SK-N-SH treated with all-trans-retinoic acid at 6 μM for 48 hours (cell line): ENCODE results near the gene BMPR1B.

Source experiments
- ATAC-seq: fragments of 200-7000 bp; cut with Tn5 transposase; 3 replicates; pipeline ENCODE4 v1.9.1; 2020; ENCODE audit warnings: mild to moderate bottlenecking, moderate library complexity
- ARNTL ChIP-seq: fragments of 450-650 bp; formaldehyde crosslinking; IDR thresholded peaks from 2 replicates; pipeline ENCODE4 v1.5.0; 2020; ENCODE audit warnings: low read depth, mild to moderate bottlenecking, moderate library complexity, borderline replicate concordance
- BACH2 ChIP-seq: fragments of 250-450 bp; sonication (Bioruptor Pico); IDR thresholded peaks from 2 replicates; pipeline ENCODE4 v1.9.0; 2021; ENCODE audit warnings: mild to moderate bottlenecking, borderline replicate concordance
- CSDC2 ChIP-seq: fragments of 250-450 bp; sonication (Bioruptor Pico); IDR thresholded peaks from 2 replicates; pipeline ENCODE4 v1.5.0; 2020; ENCODE audit warnings: mild to moderate bottlenecking, moderate library complexity
- ESRRG ChIP-seq: fragments of 250-450 bp; sonication (Bioruptor Pico); IDR thresholded peaks from 2 replicates; pipeline ENCODE4 v1.6.1; 2021; ENCODE audit warnings: mild to moderate bottlenecking
- GLIS3 ChIP-seq: fragments of 250-450 bp; sonication (Bioruptor Pico); IDR thresholded peaks from 2 replicates; pipeline ENCODE4 v1.5.0; 2020; ENCODE audit warnings: mild to moderate bottlenecking, moderate library complexity
- ISL1 ChIP-seq: fragments of 250-450 bp; sonication (Bioruptor Pico); IDR thresholded peaks from 2 replicates; pipeline ENCODE4 v2.1.2; 2022; ENCODE audit warnings: mild to moderate bottlenecking, moderate library complexity
- OSR1 ChIP-seq: fragments of 250-450 bp; sonication (Bioruptor Pico); IDR thresholded peaks from 2 replicates; pipeline ENCODE4 v1.8.0; 2022; ENCODE audit warnings: moderate library complexity, mild to moderate bottlenecking, inconsistent platforms
- RARB ChIP-seq: fragments of 250-450 bp; sonication (Bioruptor Pico); IDR thresholded peaks from 2 replicates; pipeline ENCODE4 v1.8.0; 2021; ENCODE audit warnings: mild to moderate bottlenecking, moderate library complexity
- SNAI2 ChIP-seq: fragments of 250-450 bp; sonication (Bioruptor Pico); IDR thresholded peaks from 2 replicates; pipeline ENCODE4 v1.5.0; 2020; ENCODE audit warnings: mild to moderate bottlenecking, moderate library complexity
- TCF4 ChIP-seq: fragments of 250-450 bp; sonication (Bioruptor Pico); IDR thresholded peaks from 2 replicates; pipeline ENCODE4 v1.8.0; 2021; ENCODE audit warnings: mild to moderate bottlenecking, moderate library complexity, borderline replicate concordance
- TOX ChIP-seq: fragments of 250-450 bp; sonication (Bioruptor Pico); IDR thresholded peaks from 2 replicates; pipeline ENCODE4 v1.8.0; 2021; ENCODE audit warnings: mild to moderate bottlenecking, moderate library complexity, borderline replicate concordance
- ZC3H10 ChIP-seq: fragments of 250-450 bp; sonication (Bioruptor Pico); IDR thresholded peaks from 2 replicates; pipeline ENCODE4 v1.5.1; 2021; ENCODE audit warnings: mild to moderate bottlenecking, moderate library complexity
- ZFP3 ChIP-seq: fragments of 250-450 bp; sonication (Bioruptor Pico); IDR thresholded peaks from 2 replicates; pipeline ENCODE4 v1.5.0; 2020; ENCODE audit warnings: mild to moderate bottlenecking, moderate library complexity
- ZFP30 ChIP-seq: fragments of 450-650 bp; formaldehyde crosslinking; IDR thresholded peaks from 2 replicates; pipeline ENCODE4 v1.5.0; 2022; ENCODE audit warnings: mild to moderate bottlenecking, moderate library complexity
- ZNF565 ChIP-seq: fragments of 450-650 bp; formaldehyde crosslinking; conservative IDR thresholded peaks from 2 replicates; pipeline ENCODE4 v1.5.0; 2020; ENCODE audit warnings: low read depth, mild to moderate bottlenecking, moderate library complexity
- ZNF70 ChIP-seq: fragments of 450-650 bp; formaldehyde crosslinking; IDR thresholded peaks from 2 replicates; pipeline ENCODE4 v1.5.0; 2020; ENCODE audit warnings: mild to moderate bottlenecking, moderate library complexity
- ZNF8 ChIP-seq: fragments of 450-650 bp; formaldehyde crosslinking; IDR thresholded peaks from 2 replicates; pipeline ENCODE4 v1.5.0; 2020; ENCODE audit warnings: mild to moderate bottlenecking, moderate library complexity
- TF ChIP-seq, protein P1 (sequence below): fragments of 250-450 bp; sonication (Bioruptor Pico); IDR thresholded peaks from 2 replicates; pipeline ENCODE4 v1.5.1; 2021; ENCODE audit warnings: mild to moderate bottlenecking, moderate library complexity
- TF ChIP-seq, protein P2 (sequence below): fragments of 250-450 bp; sonication (Bioruptor Pico); IDR thresholded peaks from 2 replicates; pipeline ENCODE4 v1.8.0; 2020; ENCODE audit warnings: mild to moderate bottlenecking, moderate library complexity, borderline replicate concordance
- TF ChIP-seq, protein P3 (sequence below): fragments of 250-450 bp; sonication (Bioruptor Pico); IDR thresholded peaks from 2 replicates; pipeline ENCODE4 v1.8.0; 2021; ENCODE audit warnings: low read depth, mild to moderate bottlenecking, moderate library complexity, borderline replicate concordance
- TF ChIP-seq, protein P4 (sequence below): fragments of 250-450 bp; sonication (Bioruptor Pico); IDR thresholded peaks from 2 replicates; pipeline ENCODE4 v1.5.1; 2020; ENCODE audit warnings: low read depth, mild to moderate bottlenecking, moderate library complexity
- TF ChIP-seq, protein P5 (sequence below): fragments of 250-450 bp; sonication (Bioruptor Pico); IDR thresholded peaks from 2 replicates; pipeline ENCODE4 v1.5.0; 2020; ENCODE audit warnings: mild to moderate bottlenecking, moderate library complexity

The BMPR1B gene

DNA sequence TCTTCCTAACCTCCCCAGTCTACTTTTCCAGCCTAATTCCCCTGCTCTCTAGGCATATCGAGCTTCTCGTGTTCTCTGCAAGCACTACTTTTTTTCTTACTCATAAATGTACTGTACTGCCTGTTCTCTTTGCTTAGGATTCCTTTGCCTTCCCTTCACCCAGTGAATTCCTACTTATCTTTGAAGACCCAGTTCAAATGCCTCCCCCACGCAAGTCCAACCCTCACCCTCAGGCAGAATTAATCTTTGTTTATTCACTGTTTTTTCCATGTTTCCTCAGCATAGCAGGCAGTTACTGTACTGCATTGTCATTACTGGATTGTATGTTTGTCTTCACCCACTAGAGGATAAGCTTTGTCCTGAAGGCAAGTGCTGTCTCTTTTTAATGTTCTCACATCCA, 287.7 kb downstream of the BMPR1B start:
- TF ChIP-seq ZNF8 (CRISPR knock-in tag) (no peak), SNAI2 (CRISPR knock-in tag) (no peak), TCF4 (CRISPR knock-in tag) (no peak), ZFP30 (CRISPR knock-in tag) (no peak), ARNTL (CRISPR knock-in tag) (no peak), CSDC2 (CRISPR knock-in tag) (no peak), ZC3H10 (CRISPR knock-in tag) (no peak), ZFP3 (CRISPR knock-in tag) (no peak)
- TF ChIP-seq, protein P1, sequence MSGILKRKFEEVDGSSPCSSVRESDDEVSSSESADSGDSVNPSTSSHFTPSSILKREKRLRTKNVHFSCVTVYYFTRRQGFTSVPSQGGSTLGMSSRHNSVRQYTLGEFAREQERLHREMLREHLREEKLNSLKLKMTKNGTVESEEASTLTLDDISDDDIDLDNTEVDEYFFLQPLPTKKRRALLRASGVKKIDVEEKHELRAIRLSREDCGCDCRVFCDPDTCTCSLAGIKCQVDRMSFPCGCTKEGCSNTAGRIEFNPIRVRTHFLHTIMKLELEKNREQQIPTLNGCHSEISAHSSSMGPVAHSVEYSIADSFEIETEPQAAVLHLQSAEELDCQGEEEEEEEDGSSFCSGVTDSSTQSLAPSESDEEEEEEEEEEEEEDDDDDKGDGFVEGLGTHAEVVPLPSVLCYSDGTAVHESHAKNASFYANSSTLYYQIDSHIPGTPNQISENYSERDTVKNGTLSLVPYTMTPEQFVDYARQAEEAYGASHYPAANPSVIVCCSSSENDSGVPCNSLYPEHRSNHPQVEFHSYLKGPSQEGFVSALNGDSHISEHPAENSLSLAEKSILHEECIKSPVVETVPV (CRISPR knock-in tag) = no peak
- ATAC-seq = no peak

DNA sequence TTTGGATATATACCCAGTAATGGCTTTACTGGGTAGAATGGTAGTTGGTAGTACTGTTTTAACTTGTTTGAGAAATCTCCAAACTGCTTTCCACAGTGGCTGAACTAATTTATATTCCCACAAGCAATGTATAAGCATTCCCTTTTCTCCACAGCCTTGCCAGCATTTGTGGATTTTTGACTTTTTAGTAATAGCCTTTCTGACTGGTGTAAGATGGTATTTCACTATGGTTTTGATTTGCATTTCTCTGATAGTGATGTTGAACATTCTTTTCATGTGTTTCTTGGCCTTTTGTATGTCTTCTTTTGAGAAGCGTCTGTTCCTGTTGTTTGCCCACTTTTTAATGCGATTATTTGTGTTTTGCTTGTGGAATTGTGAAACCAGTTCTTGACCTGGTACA, 290.5 kb downstream of the BMPR1B start:
- ATAC-seq = no peak
- TF ChIP-seq ZNF8 (CRISPR knock-in tag) (no peak), GLIS3 (CRISPR knock-in tag) (no peak), ESRRG (CRISPR knock-in tag) (no peak), OSR1 (no peak), ZFP3 (CRISPR knock-in tag) (no peak), ZNF565 (CRISPR knock-in tag) (no peak), CSDC2 (CRISPR knock-in tag) (no peak), BACH2 (no peak), ZNF70 (CRISPR knock-in tag) (no peak), ISL1 (no peak), ARNTL (CRISPR knock-in tag) (no peak), ZFP30 (CRISPR knock-in tag) (no peak)
- TF ChIP-seq, protein P2, sequence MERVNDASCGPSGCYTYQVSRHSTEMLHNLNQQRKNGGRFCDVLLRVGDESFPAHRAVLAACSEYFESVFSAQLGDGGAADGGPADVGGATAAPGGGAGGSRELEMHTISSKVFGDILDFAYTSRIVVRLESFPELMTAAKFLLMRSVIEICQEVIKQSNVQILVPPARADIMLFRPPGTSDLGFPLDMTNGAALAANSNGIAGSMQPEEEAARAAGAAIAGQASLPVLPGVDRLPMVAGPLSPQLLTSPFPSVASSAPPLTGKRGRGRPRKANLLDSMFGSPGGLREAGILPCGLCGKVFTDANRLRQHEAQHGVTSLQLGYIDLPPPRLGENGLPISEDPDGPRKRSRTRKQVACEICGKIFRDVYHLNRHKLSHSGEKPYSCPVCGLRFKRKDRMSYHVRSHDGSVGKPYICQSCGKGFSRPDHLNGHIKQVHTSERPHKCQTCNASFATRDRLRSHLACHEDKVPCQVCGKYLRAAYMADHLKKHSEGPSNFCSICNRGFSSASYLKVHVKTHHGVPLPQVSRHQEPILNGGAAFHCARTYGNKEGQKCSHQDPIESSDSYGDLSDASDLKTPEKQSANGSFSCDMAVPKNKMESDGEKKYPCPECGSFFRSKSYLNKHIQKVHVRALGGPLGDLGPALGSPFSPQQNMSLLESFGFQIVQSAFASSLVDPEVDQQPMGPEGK (CRISPR knock-in tag) = no peak
- TF ChIP-seq, protein P3, sequence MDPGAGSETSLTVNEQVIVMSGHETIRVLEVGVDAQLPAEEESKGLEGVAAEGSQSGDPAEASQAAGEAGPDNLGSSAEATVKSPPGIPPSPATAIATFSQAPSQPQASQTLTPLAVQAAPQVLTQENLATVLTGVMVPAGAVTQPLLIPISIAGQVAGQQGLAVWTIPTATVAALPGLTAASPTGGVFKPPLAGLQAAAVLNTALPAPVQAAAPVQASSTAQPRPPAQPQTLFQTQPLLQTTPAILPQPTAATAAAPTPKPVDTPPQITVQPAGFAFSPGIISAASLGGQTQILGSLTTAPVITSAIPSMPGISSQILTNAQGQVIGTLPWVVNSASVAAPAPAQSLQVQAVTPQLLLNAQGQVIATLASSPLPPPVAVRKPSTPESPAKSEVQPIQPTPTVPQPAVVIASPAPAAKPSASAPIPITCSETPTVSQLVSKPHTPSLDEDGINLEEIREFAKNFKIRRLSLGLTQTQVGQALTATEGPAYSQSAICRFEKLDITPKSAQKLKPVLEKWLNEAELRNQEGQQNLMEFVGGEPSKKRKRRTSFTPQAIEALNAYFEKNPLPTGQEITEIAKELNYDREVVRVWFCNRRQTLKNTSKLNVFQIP (CRISPR knock-in tag) = no peak
- TF ChIP-seq, protein P4, sequence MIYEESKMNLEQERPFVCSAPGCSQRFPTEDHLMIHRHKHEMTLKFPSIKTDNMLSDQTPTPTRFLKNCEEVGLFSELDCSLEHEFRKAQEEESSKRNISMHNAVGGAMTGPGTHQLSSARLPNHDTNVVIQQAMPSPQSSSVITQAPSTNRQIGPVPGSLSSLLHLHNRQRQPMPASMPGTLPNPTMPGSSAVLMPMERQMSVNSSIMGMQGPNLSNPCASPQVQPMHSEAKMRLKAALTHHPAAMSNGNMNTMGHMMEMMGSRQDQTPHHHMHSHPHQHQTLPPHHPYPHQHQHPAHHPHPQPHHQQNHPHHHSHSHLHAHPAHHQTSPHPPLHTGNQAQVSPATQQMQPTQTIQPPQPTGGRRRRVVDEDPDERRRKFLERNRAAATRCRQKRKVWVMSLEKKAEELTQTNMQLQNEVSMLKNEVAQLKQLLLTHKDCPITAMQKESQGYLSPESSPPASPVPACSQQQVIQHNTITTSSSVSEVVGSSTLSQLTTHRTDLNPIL = no peak
- TF ChIP-seq, protein P1 (CRISPR knock-in tag) = no peak
- TF ChIP-seq, all 23 proteins: peak for 0

DNA sequence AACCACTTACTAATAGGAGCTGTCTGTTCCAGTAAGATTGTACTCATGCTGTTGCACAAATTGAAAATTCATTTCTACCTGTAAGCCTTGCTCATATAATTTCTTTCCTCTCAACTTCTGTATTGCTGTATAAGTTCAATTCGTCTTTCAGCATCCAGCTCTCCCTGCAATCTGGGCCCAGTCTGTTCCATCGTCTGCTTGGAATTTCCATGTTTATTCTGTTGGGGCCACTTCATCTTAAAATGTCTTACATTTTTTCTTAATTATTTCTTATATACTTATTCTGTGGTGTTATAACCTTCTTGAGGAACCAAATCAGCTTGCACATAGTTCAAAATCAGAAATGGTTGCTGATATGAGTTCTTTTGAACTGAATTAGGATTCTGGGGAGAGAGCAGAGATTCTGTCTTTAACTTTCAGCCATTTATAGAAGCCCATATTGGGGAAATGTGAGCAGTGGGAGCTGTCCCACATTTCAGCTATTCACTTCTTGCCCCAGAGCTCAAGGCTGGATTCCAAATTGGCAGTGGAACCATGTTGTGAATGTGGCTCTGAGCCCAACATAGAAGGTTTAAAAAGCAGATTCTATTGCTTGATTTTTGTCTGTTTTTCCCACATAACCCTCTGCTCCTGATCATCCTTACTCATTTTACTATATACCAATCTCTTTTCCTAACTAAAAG, 291.9 kb downstream of the BMPR1B start:
- no peak for ATAC-seq

More for the DNA sequence above, 291.9 kb downstream of the BMPR1B start:
- TF ChIP-seq TOX (CRISPR knock-in tag) = no peak
- TF ChIP-seq ZC3H10 (CRISPR knock-in tag) = no peak
- TF ChIP-seq, protein P5, sequence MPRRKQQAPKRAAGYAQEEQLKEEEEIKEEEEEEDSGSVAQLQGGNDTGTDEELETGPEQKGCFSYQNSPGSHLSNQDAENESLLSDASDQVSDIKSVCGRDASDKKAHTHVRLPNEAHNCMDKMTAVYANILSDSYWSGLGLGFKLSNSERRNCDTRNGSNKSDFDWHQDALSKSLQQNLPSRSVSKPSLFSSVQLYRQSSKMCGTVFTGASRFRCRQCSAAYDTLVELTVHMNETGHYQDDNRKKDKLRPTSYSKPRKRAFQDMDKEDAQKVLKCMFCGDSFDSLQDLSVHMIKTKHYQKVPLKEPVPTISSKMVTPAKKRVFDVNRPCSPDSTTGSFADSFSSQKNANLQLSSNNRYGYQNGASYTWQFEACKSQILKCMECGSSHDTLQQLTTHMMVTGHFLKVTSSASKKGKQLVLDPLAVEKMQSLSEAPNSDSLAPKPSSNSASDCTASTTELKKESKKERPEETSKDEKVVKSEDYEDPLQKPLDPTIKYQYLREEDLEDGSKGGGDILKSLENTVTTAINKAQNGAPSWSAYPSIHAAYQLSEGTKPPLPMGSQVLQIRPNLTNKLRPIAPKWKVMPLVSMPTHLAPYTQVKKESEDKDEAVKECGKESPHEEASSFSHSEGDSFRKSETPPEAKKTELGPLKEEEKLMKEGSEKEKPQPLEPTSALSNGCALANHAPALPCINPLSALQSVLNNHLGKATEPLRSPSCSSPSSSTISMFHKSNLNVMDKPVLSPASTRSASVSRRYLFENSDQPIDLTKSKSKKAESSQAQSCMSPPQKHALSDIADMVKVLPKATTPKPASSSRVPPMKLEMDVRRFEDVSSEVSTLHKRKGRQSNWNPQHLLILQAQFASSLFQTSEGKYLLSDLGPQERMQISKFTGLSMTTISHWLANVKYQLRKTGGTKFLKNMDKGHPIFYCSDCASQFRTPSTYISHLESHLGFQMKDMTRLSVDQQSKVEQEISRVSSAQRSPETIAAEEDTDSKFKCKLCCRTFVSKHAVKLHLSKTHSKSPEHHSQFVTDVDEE = no peak
- TF ChIP-seq ZNF8 (CRISPR knock-in tag) = no peak
- no peak for TF ChIP-seq ARNTL (CRISPR knock-in tag)
- TF ChIP-seq ZNF70 (CRISPR knock-in tag) = no peak
- no peak for TF ChIP-seq ESRRG (CRISPR knock-in tag)
- TF ChIP-seq TCF4 (CRISPR knock-in tag) = no peak
- no peak for TF ChIP-seq SNAI2 (CRISPR knock-in tag)
- TF ChIP-seq ISL1 = no peak
- TF ChIP-seq ZFP30 (CRISPR knock-in tag) = no peak
- TF ChIP-seq, protein P2 (CRISPR knock-in tag) = no peak
- no peak for TF ChIP-seq ZFP3 (CRISPR knock-in tag)
- TF ChIP-seq RARB (CRISPR knock-in tag) = no peak
- TF ChIP-seq CSDC2 (CRISPR knock-in tag) = no peak
- TF ChIP-seq, all 23 proteins: peak for 0
